Measurements from ENCODE around the gene EEF1AKMT3. TPM values are rescaled to one million over a fixed set of nuclear protein-coding genes. Genes with fewer than 3 reads are reported as not detected.

Gene EEF1AKMT3
- total RNA-seq, 1 experiment from 2014 or later, result 9.3 TPM

GRCh38 chr12:57735198-57735855 lies 37.1 kb upstream of the EEF1AKMT3 start:
- Histone ChIP-seq H2AFZ (ENCODE audit: low read length) (no peak overlapping the region), H3K9me2 (replicated peaks; ENCODE audit: low read length) (no peaks in the 10 kb centered on the region), H3K9ac (ENCODE audit: low read length) (no peak overlapping the region), H3K4me2 (ENCODE audit: low read length) (peak overlapping the region; percentile 87), H3K4me3 (ENCODE audit: low read length) (peak overlapping the region; percentile 64; the same call in 1 of the 2 replicates), H3K9me3 (ENCODE audit: low read length) (no peaks in the 10 kb centered on the region), H3F3A (ENCODE audit: low read length, unreplicated experiment) (no peaks in the 10 kb centered on the region), H3K27me3 (ENCODE audit: low read length) (peaks cover 50% of the 10 kb centered on the region), H3K4me1 (ENCODE audit: insufficient read depth, low read length) (peaks cover 17% of the 10 kb centered on the region), H3K36me3 (ENCODE audit: low read depth, low read length) (no peaks in the 10 kb centered on the region), H3K27ac (ENCODE audit: low read length) (no peak overlapping the region), H3K79me2 (ENCODE audit: low read length) (no peaks in the 10 kb centered on the region), H4K20me1 (ENCODE audit: low read length) (no peaks in the 10 kb centered on the region)
- no peak; the same call in 1 of the 2 replicates for ATAC-seq
- no peak for DNase-seq
- ChIA-PET CTCF (interaction anchor here (2.0 kb wide), 1 partner anchor 9 kb away, joined by 9 read pairs; no protein-coding TSS in a partner anchor), POLR2A (ENCODE audit: unreplicated experiment) (no interaction called here)
- no peak for TF ChIP-seq EZH2phosphoT487 (IDR thresholded peaks at IDR 0.05; ENCODE audit: borderline replicate concordance, low read length)
- TF ChIP-seq, protein P1, sequence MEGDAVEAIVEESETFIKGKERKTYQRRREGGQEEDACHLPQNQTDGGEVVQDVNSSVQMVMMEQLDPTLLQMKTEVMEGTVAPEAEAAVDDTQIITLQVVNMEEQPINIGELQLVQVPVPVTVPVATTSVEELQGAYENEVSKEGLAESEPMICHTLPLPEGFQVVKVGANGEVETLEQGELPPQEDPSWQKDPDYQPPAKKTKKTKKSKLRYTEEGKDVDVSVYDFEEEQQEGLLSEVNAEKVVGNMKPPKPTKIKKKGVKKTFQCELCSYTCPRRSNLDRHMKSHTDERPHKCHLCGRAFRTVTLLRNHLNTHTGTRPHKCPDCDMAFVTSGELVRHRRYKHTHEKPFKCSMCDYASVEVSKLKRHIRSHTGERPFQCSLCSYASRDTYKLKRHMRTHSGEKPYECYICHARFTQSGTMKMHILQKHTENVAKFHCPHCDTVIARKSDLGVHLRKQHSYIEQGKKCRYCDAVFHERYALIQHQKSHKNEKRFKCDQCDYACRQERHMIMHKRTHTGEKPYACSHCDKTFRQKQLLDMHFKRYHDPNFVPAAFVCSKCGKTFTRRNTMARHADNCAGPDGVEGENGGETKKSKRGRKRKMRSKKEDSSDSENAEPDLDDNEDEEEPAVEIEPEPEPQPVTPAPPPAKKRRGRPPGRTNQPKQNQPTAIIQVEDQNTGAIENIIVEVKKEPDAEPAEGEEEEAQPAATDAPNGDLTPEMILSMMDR (conservative IDR thresholded peaks at IDR 0.05; ENCODE audit: low read depth, low read length), result no peak
- intact Hi-C loops (cut with micrococcal nuclease), result no loop called here
- BruUV-seq (replicated peaks), result no TSS peak

GRCh38 chr12:57735952-57736740 lies 36.3 kb upstream of the EEF1AKMT3 start:
- TF ChIP-seq EZH2 (IDR thresholded peaks at IDR 0.05; ENCODE audit: low read length, unreplicated experiment) (no peak), EZH2phosphoT487 (IDR thresholded peaks at IDR 0.05; ENCODE audit: borderline replicate concordance, low read length) (no peak)
- TF ChIP-seq, protein P1 (conservative IDR thresholded peaks at IDR 0.05; ENCODE audit: low read depth, low read length), result peak; percentile 44
- CTCF ChIA-PET, result interaction anchor here (2.0 kb wide), 1 partner anchor 10 kb away, joined by 9 read pairs; no protein-coding TSS in a partner anchor
- Histone ChIP-seq H3F3A (ENCODE audit: low read length, unreplicated experiment) (no peaks in the 10 kb centered on the region), H3K4me2 (ENCODE audit: low read length) (peak overlapping the region; percentile 87), H3K9ac (ENCODE audit: low read length) (no peak overlapping the region), H2AFZ (ENCODE audit: low read length) (peak overlapping the region; percentile 73), H4K20me1 (ENCODE audit: low read length) (no peaks in the 10 kb centered on the region), H3K36me3 (ENCODE audit: low read depth, low read length) (no peaks in the 10 kb centered on the region), H3K27ac (ENCODE audit: low read length) (no peak overlapping the region), H3K4me1 (ENCODE audit: insufficient read depth, low read length) (peaks cover 17% of the 10 kb centered on the region), H3K27me3 (ENCODE audit: low read length) (peaks cover 50% of the 10 kb centered on the region), H3K79me2 (ENCODE audit: low read length) (no peaks in the 10 kb centered on the region), H3K4me3 (ENCODE audit: low read length) (peak overlapping the region; percentile 64), H3K9me3 (ENCODE audit: low read length) (no peaks in the 10 kb centered on the region), H3K9me2 (replicated peaks; ENCODE audit: low read length) (no peaks in the 10 kb centered on the region)
- ATAC-seq (peak; percentile 65), DNase-seq (peak; percentile 45)
- POLR2A ChIA-PET (ENCODE audit: unreplicated experiment), result no interaction called here
- intact Hi-C loops (cut with micrococcal nuclease), result no loop called here
- no TSS peak for BruUV-seq (replicated peaks)
